Activated CD8-positive, alpha-beta memory T cell treated with anti-CD3 and anti-CD28 coated beads, Interleukin-2, amount 50 U/mL, for 24 hours (primary cell): ENCODE measurements around the gene CENPW.

Experiments
- DNase-seq: peaks from one replicate; pipeline ENCODE4 v3.0.0-alpha.2; 2020; ENCODE audit errors: extremely low read depth

The CENPW gene

GRCh38 chr6:126373344-126373743 is 33.4 kb downstream of the CENPW start:
- DNase-seq: no peak

GRCh38 chr6:126374372-126374771 is 34.5 kb downstream of the CENPW start:
- no peak for DNase-seq

GRCh38 chr6:126376682-126377081 is 36.8 kb downstream of the CENPW start:
- no peak for DNase-seq

GRCh38 chr6:126377594-126378153 is 37.8 kb downstream of the CENPW start:
- DNase-seq: no peak

GRCh38 chr6:126380072-126380583 is 40.2 kb downstream of the CENPW start:
- no peak for DNase-seq

- no peak for DNase-seq
Measured at GRCh38 chr6:126381498-126381897, 41.6 kb downstream of the CENPW start.

GRCh38 chr6:126383203-126383602 is 43.3 kb downstream of the CENPW start:
- DNase-seq: no peak

- no peak for DNase-seq
Measured at GRCh38 chr6:126385536-126385935, 45.6 kb downstream of the CENPW start.

GRCh38 chr6:126388104-126388598 is 48.2 kb downstream of the CENPW start:
- DNase-seq: no peak

GRCh38 chr6:126396131-126396530 is 56.2 kb downstream of the CENPW start:
- no peak for DNase-seq
